ENCODE measurements around the gene C3orf20.

The C3orf20 gene

GRCh38 chr3:14764331-14765059, 89.6 kb downstream of the C3orf20 start:
- Mint-ChIP-seq H3K27me3 (peaks cover 4% of the 10 kb centered on the region), H3K4me3 (no peak overlapping the region), H3K27ac (no peak overlapping the region), H3K36me3 (peaks cover 3% of the 10 kb centered on the region), H3K4me1 (peaks cover 10% of the 10 kb centered on the region), H3K9me3 (no peaks in the 10 kb centered on the region)
- no peak for DNase-seq
- CTCF ChIA-PET: no interaction called here

- Mint-ChIP-seq H3K27me3 (peaks cover 4% of the 10 kb centered on the region), H3K4me1 (peaks cover 10% of the 10 kb centered on the region), H3K4me3 (no peak overlapping the region), H3K9me3 (no peaks in the 10 kb centered on the region), H3K27ac (no peak overlapping the region), H3K36me3 (peaks cover 3% of the 10 kb centered on the region)
- CTCF ChIA-PET: interaction anchor here (1.2 kb wide), 1 partner anchor 157 kb away, joined by 4 read pairs; no protein-coding TSS in a partner anchor
- DNase-seq: no peak
Measured at GRCh38 chr3:14765060-14765400, 90.1 kb downstream of the C3orf20 start.

GRCh38 chr3:14765576-14766427, 90.9 kb downstream of the C3orf20 start:
- peaks cover 3% of the 10 kb centered on the region for H3K36me3 Mint-ChIP-seq
- H3K27me3 Mint-ChIP-seq: peaks cover 4% of the 10 kb centered on the region
- H3K27ac Mint-ChIP-seq: no peak overlapping the region
- peaks cover 10% of the 10 kb centered on the region for H3K4me1 Mint-ChIP-seq
- CTCF ChIA-PET: interaction anchor here (1.2 kb wide), 1 partner anchor 156 kb away, joined by 4 read pairs; no protein-coding TSS in a partner anchor
- H3K9me3 Mint-ChIP-seq: no peaks in the 10 kb centered on the region
- no peak for DNase-seq
- no peak overlapping the region for H3K4me3 Mint-ChIP-seq

- Mint-ChIP-seq H3K4me1 (peaks cover 4% of the 10 kb centered on the region), H3K4me3 (no peak overlapping the region), H3K9me3 (no peaks in the 10 kb centered on the region), H3K36me3 (no peaks in the 10 kb centered on the region), H3K27ac (no peak overlapping the region), H3K27me3 (peaks cover 4% of the 10 kb centered on the region)
- no peak for DNase-seq
- CTCF ChIA-PET: interaction anchor here (1.2 kb wide), 1 partner anchor 155 kb away, joined by 4 read pairs; no protein-coding TSS in a partner anchor
Measured at GRCh38 chr3:14766428-14767244, 91.7 kb downstream of the C3orf20 start.

GRCh38 chr3:14767245-14768051, 92.5 kb downstream of the C3orf20 start:
- CTCF ChIA-PET: no interaction called here
- H3K36me3 Mint-ChIP-seq: no peaks in the 10 kb centered on the region
- no peak overlapping the region for H3K4me3 Mint-ChIP-seq

GRCh38 chr3:14768182-14768790, 93.3 kb downstream of the C3orf20 start:
- Mint-ChIP-seq H3K4me3 (no peak overlapping the region), H3K36me3 (no peaks in the 10 kb centered on the region), H3K9me3 (no peaks in the 10 kb centered on the region), H3K27ac (no peak overlapping the region), H3K27me3 (no peaks in the 10 kb centered on the region), H3K4me1 (no peaks in the 10 kb centered on the region)
- CTCF ChIA-PET: no interaction called here
- DNase-seq: no peak

More at GRCh38 chr3:14767245-14768051, 92.5 kb downstream of the C3orf20 start:
- Mint-ChIP-seq H3K4me1 (no peaks in the 10 kb centered on the region), H3K9me3 (no peaks in the 10 kb centered on the region), H3K27me3 (peaks cover 4% of the 10 kb centered on the region), H3K27ac (no peak overlapping the region)
- DNase-seq: no peak

- no peak overlapping the region for H3K27ac Mint-ChIP-seq
Measured at GRCh38 chr3:14768881-14769280, 93.9 kb downstream of the C3orf20 start.

GRCh38 chr3:14769544-14770325, 94.8 kb downstream of the C3orf20 start:
- no peak overlapping the region for H3K27ac Mint-ChIP-seq
- no peaks in the 10 kb centered on the region for H3K27me3 Mint-ChIP-seq
- H3K4me1 Mint-ChIP-seq: no peaks in the 10 kb centered on the region
- no peaks in the 10 kb centered on the region for H3K36me3 Mint-ChIP-seq
- no peak overlapping the region for H3K4me3 Mint-ChIP-seq
- H3K9me3 Mint-ChIP-seq: no peaks in the 10 kb centered on the region
- no peak for DNase-seq
- CTCF ChIA-PET: no interaction called here

More at GRCh38 chr3:14768881-14769280, 93.9 kb downstream of the C3orf20 start:
- no peaks in the 10 kb centered on the region for H3K4me1 Mint-ChIP-seq
- no peak for DNase-seq
- no peaks in the 10 kb centered on the region for H3K9me3 Mint-ChIP-seq
- H3K27me3 Mint-ChIP-seq: no peaks in the 10 kb centered on the region
- no peak overlapping the region for H3K4me3 Mint-ChIP-seq
- no peaks in the 10 kb centered on the region for H3K36me3 Mint-ChIP-seq
- CTCF ChIA-PET: no interaction called here

GRCh38 chr3:14770591-14770990, 95.7 kb downstream of the C3orf20 start:
- DNase-seq: no peak
- CTCF ChIA-PET: no interaction called here

GRCh38 chr3:14771593-14772497, 96.9 kb downstream of the C3orf20 start:
- Mint-ChIP-seq H3K27me3 (peaks cover 2% of the 10 kb centered on the region), H3K9me3 (no peaks in the 10 kb centered on the region), H3K4me1 (no peaks in the 10 kb centered on the region), H3K4me3 (no peak overlapping the region), H3K36me3 (no peaks in the 10 kb centered on the region), H3K27ac (no peak overlapping the region)
- no peak for DNase-seq
- CTCF ChIA-PET: interaction anchor here (0.7 kb wide), 1 partner anchor 45 kb away, joined by 3 read pairs; no protein-coding TSS in a partner anchor

More at GRCh38 chr3:14770591-14770990, 95.7 kb downstream of the C3orf20 start:
- no peak overlapping the region for H3K27ac Mint-ChIP-seq
- H3K9me3 Mint-ChIP-seq: no peaks in the 10 kb centered on the region
- H3K4me3 Mint-ChIP-seq: no peak overlapping the region
- no peaks in the 10 kb centered on the region for H3K27me3 Mint-ChIP-seq
- H3K4me1 Mint-ChIP-seq: no peaks in the 10 kb centered on the region
- H3K36me3 Mint-ChIP-seq: no peaks in the 10 kb centered on the region

- no peak overlapping the region for H3K4me3 Mint-ChIP-seq
- no peak for DNase-seq
- no peaks in the 10 kb centered on the region for H3K9me3 Mint-ChIP-seq
- no peak overlapping the region for H3K27ac Mint-ChIP-seq
- peaks cover 10% of the 10 kb centered on the region for H3K27me3 Mint-ChIP-seq
- no peaks in the 10 kb centered on the region for H3K36me3 Mint-ChIP-seq
- no peaks in the 10 kb centered on the region for H3K4me1 Mint-ChIP-seq
- CTCF ChIA-PET: no interaction called here
Measured at GRCh38 chr3:14772533-14773138, 97.7 kb downstream of the C3orf20 start.

- Mint-ChIP-seq H3K36me3 (no peaks in the 10 kb centered on the region), H3K4me1 (no peaks in the 10 kb centered on the region), H3K27me3 (peaks cover 14% of the 10 kb centered on the region), H3K4me3 (no peak overlapping the region), H3K9me3 (no peaks in the 10 kb centered on the region), H3K27ac (no peak overlapping the region)
- no peak for DNase-seq
- CTCF ChIA-PET: no interaction called here
Measured at GRCh38 chr3:14773281-14773680, 98.3 kb downstream of the C3orf20 start.
